ENCODE data around the gene KIAA2012.
"Not testable (repeated sequence)": the region's sequence is repeated elsewhere in the genome, so short reads cannot be mapped to it uniquely, and the experiment has no call there.

Gene KIAA2012

DNA sequence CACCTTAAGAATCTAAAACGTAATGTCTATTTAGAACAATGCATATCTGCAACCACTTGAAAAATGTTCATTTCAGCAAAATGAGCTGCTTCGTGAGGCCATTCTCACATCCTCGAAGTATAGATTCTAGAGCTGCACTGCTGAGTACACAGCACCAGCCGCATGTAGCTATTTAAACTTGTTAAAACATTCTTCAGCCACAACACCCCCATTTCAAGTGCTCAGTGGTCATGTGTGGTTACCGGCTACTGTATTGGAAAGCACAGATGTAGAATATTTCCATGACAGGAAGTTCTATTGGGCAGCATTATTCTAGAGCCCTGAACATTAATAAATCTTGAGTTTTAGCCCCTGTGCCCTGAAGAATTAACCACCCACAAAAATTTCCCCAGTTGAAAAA, 130.3 kb downstream of the KIAA2012 start:
- no peak for FAIRE-seq

DNA sequence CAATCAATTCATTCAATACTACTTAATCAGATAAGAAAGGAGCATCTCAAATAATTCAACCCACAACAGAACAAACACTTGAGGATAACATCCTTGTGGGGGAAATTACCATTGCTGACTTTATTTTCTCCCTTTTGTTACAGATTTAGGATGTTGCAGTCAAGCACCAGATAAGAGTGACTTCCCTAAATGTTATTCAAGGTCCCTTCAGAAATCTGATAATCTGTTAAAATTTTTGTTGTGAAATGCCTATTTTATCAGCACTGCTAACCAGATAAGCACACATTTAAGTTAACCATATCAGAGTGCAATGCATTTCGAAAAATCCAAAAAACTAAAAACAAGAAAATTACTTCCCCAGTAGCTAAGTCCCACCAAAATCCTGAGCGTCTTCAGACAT, 131.8 kb downstream of the KIAA2012 start:
- no peak for FAIRE-seq

GRCh38 chr2:202208526-202208925, 135.5 kb downstream of the KIAA2012 start:
- FAIRE-seq: no peak

DNA sequence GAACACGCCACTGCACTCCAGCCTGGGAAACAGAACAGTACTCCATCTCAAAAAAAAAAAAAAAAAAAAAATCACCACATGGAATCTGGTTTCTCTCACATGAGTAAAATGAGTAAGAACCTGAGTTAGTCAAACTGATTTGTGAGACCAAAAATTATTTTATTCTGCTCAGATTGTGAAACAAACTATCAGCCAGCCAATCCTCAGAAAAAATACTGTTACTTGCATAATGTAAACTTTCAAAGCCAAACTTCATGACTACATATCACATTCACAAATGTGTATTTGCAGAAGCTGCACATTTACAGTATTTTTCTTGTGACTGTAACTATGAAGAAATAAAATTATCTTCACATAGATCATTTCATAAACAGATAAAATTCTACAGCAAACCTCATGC, 142.1 kb downstream of the KIAA2012 start:
- FAIRE-seq: no peak

GRCh38 chr2:202221873-202222272, 148.8 kb downstream of the KIAA2012 start:
- FAIRE-seq: no peak

DNA sequence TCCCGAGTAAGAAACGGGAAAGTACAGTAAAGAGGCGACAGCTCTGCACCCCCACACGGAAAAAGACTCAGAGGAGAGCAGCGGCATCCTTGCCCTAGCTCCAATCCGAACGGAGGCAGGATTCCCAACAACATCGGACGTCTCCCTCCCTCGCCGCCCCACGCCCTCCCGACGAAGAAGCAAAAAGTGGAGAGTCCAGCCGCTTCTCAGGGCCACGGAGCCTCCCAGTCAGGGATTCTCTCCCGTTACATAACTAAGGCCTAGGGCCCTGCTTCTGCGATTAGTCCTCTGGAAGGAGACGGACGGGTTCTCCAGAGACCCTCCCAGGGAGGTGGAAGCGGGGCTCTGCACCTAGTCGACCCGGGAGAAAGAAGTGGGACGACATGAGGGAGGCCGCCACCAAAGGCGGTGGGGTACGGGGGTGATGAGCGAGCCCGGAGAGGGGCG, 164.8 kb downstream of the KIAA2012 start:
- no peak for FAIRE-seq

GRCh38 chr2:202238234-202239197, 165.5 kb downstream of the KIAA2012 start, which contains the start of gene SUMO1:
Gene SUMO1 (minus strand): TSS chr2:202238597. CDS start chr2:202238451, 146 bp downstream.
- peak; percentile 36 for FAIRE-seq

- not testable (repeated sequence) for FAIRE-seq
Measured at GRCh38 chr2:202247710-202248109, 174.7 kb downstream of the KIAA2012 start.

- FAIRE-seq: no peak
Measured at GRCh38 chr2:202249521-202250253, 176.6 kb downstream of the KIAA2012 start.

DNA sequence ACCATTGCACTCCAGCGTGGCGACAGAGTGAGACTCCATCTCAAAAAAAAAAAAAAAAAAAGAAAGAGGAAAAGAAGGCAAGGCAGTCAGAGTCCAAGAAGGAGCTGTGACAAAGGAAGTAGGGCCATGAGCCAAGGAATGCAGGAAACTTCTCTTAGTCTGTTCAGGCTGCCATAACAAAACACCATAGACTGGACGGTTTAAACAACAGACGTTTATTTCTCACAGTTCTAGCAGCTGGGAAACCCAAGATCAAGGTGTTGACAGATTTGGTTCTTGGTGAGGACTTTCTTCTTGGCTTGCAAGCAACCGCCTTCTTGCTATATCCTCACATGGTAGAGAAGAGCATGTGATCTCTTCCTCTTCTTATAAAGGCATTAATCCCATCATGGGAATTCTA, 178.4 kb downstream of the KIAA2012 start:
- FAIRE-seq: no peak

Measured in G401.6 (cell line).